Psoas muscle (tissue), 8 donors: ENCODE data around the gene VWF. TPM values are rescaled to one million over a fixed set of nuclear protein-coding genes. Genes with fewer than 3 reads are reported as not detected.

ENCODE experiments used
- ATAC-seq, 4 donors: fragments of 200-7000 bp; cut with Tn5 transposase; one replicate each; pipeline ENCODE4 v1.9.1; 2020; ENCODE audit warnings: moderate library complexity in 3 of 4, mild to moderate bottlenecking in 2 of 4
- DNase-seq, 2 donors: peaks; one replicate each; pipeline ENCODE4 v3.0.0-alpha.2; 2020
- H3K27ac ChIP-seq: fragments of 200-600 bp; one replicate; pipeline ENCODE4 v1.8.0; 2022
- H3K27me3 ChIP-seq, 3 donors: fragments of 200-600 bp in 1 of 3; one replicate each; pipeline versions ENCODE4 v1.6.1 to v1.8.0; 2013 to 2022; ENCODE audit warnings: low read length in 2 of 3, mild to moderate bottlenecking in 2 of 3, moderate library complexity in 1 of 3; ENCODE audit not compliant: insufficient read depth in 3 of 3
- H3K36me3 ChIP-seq, 2 donors: fragments of 200-600 bp in 1 of 2; one replicate each; pipeline versions ENCODE4 v1.6.1 to v1.8.0; 2013 to 2022; ENCODE audit warnings: low read depth in 1 of 2, mild to moderate bottlenecking in 1 of 2, moderate library complexity in 1 of 2; ENCODE audit not compliant: insufficient read depth in 1 of 2
- H3K4me1 ChIP-seq: fragments of 200-600 bp; one replicate; pipeline ENCODE4 v1.8.0; 2022
- H3K4me3 ChIP-seq: fragments of 200-600 bp; one replicate; pipeline ENCODE4 v1.8.0; 2022; ENCODE audit warnings: mild to moderate bottlenecking
- H3K9me3 ChIP-seq: fragments of 200-600 bp; one replicate; pipeline ENCODE4 v1.8.0; 2022
- WGBS, 3 donors: extraction: QIAGEN DNeasy Blood & Tissue Kit; methylation state at CpG; one replicate each; pipeline versions ENCODE4 v1.1.6 to v1.1.7; 2013; 5-methylcytosine and 5-hydroxymethylcytosine counted together
- intact Hi-C, 2 donors: fragments of 100-400 bp; cut with DNase I; formaldehyde crosslinking; loops; one replicate each; pipeline versions ENCODE4 v1.11.0 to v1.14.2; 2022
- polyA plus RNA-seq, 3 donors: library from polyadenylated mRNA; stranded (reverse); fragments of 200-250 nt; gene quantifications; one replicate each; pipeline ENCODE4 v1.2.3, GENCODE V29; 2013
- total RNA-seq, 4 donors: library from RNA; stranded (reverse); fragmentation: NEBNext Ultra II Directional in 2 of 4; extraction: Animal tissue kit (Norgen Biotek cat#: 25700) in 2 of 4; gene quantifications; one replicate each; pipeline versions ENCODE4 v1.2.1 to v1.2.4, GENCODE V29; 2021 to 2023
- TF ChIP-seq, protein P1 (sequence below): fragments of 200-600 bp; IDR thresholded peaks from one replicate; pipeline ENCODE4 v1.8.0; 2022; ENCODE audit warnings: antibody characterized with exemption
- donor health status: healthy with polysubstance abuse.
- donor health status: DM: no; HTN: no; CAD: no; lungs with moderate emphysema.
- donor health status: Bipolar disorder and iron deficiency.
- donor health status: healthy.
- donor health status: DM: yes; HTN: yes; CAD: no.
- donor health status: DM: no; HTN: no; CAD: no.
- donor health status: DM: no; HTN: no; CAD: no.
- donor health status: DM: yes; HTN: yes; CAD: no.

Gene VWF
- total and polyA plus RNA-seq, 7 donors: 49.6 to 206 (median 122) TPM

DNA sequence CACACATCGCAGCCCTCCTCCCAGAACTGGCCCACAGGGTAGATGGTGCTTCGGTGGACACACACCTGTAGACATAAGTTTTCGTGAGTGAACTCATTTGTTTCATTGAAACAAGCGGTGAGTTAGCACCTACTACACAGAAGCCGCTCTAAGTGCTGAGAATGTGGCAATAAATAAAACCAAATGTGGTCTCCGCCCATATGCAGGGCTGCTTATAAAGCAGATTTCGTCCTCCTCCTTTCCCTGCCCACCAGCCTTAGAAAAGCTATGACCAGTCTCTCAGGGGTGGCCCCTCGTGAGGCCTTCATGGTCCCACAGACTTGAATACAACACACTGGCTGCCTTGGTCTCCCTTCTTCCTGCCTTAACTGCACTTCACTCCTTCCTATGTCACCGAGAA, 148.3 kb downstream of the VWF start:
- no peaks in the 10 kb centered on the region for H3K4me1 ChIP-seq
- H3K9me3 ChIP-seq: no peaks in the 10 kb centered on the region
- H3K36me3 ChIP-seq: peaks cover 0 to 8% of the 10 kb centered on the region in 2 donors
- TF ChIP-seq, protein P1, sequence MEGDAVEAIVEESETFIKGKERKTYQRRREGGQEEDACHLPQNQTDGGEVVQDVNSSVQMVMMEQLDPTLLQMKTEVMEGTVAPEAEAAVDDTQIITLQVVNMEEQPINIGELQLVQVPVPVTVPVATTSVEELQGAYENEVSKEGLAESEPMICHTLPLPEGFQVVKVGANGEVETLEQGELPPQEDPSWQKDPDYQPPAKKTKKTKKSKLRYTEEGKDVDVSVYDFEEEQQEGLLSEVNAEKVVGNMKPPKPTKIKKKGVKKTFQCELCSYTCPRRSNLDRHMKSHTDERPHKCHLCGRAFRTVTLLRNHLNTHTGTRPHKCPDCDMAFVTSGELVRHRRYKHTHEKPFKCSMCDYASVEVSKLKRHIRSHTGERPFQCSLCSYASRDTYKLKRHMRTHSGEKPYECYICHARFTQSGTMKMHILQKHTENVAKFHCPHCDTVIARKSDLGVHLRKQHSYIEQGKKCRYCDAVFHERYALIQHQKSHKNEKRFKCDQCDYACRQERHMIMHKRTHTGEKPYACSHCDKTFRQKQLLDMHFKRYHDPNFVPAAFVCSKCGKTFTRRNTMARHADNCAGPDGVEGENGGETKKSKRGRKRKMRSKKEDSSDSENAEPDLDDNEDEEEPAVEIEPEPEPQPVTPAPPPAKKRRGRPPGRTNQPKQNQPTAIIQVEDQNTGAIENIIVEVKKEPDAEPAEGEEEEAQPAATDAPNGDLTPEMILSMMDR: no peak
- WGBS, 3 donors: 87 to 91% (median 88%) methylated on average over 9 of the region's 9 CpGs
- no peak for ATAC-seq
- DNase-seq: no peak
- no peak overlapping the region for H3K4me3 ChIP-seq
- intact Hi-C loops: no loop called here
- H3K27ac ChIP-seq: no peak overlapping the region
- H3K27me3 ChIP-seq: peaks cover 0 to 15% (median 3%) of the 10 kb centered on the region in 3 donors

DNA sequence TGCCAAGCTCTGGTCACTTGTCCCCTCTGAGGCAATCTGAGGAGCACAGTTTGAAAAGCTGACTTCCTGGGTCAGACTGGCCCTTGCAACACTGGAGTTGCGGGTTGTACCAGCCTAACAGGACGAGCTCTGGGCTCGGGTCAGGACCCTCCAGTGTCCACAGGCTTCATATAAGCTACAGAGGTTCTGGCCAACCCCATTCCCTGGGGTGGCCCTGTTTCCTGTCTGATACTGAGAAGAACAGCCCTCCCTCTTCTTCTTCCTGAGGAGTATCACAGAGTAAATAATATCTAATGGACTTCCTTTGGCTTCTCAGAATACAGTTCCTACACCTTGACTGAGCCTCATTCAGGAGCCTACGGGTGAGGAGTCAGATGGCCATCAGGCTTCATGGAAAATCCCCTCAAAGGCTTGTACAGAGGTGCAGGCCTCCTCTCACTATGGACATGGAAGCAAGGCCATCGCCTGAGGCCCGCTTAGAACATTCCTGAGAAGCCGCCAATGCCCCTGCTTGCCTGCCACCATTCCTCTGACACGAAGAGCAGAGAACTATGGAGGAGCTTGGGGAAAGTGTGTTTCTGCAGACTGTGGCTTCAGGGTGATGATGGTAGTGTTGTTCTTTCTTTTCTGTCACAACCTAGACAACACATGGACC, 150.9 kb downstream of the VWF start:
- no peak for ATAC-seq
- WGBS, 3 donors: 70 to 79% (median 77%) methylated on average over 8 of the region's 8 CpGs
- no peak overlapping the region for H3K27ac ChIP-seq

DNA sequence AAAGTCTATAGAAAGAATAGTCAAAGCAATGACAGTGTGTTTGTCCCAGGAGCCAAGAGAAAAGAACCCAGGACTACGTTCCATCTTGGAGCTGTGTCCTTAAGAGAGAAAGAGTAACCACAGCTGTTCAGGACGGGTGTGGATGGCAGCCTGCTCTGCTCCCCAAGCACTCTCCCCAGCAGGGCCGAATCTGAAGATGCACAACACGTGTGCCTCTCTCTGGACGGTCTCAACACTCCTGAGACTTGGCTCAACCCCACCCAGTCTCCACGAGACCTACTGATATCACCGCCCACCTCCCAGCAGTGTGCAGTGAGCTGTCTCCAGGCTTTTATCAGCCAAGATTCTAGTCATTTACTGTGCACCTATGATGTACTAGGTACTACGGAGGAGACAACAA, 152.1 kb downstream of the VWF start:
- no peaks in the 10 kb centered on the region for H3K9me3 ChIP-seq
- WGBS, 3 donors: 28 to 50% (median 42%) methylated on average over 8 of the region's 8 CpGs
- ATAC-seq (no peak), DNase-seq (no peak)
- no peak overlapping the region for H3K4me3 ChIP-seq
- intact Hi-C loops: no loop called here
- TF ChIP-seq, protein P1: no peak
- H3K27me3 ChIP-seq: peaks cover 0 to 16% (median 0%) of the 10 kb centered on the region in 3 donors
- H3K27ac ChIP-seq: no peak overlapping the region
- H3K4me1 ChIP-seq: no peaks in the 10 kb centered on the region
- H3K36me3 ChIP-seq: no peaks in the 10 kb centered on the region

More for the DNA sequence above, 150.9 kb downstream of the VWF start:
- no peak for DNase-seq
- Histone ChIP-seq H3K4me1 (no peaks in the 10 kb centered on the region), H3K27me3 (peaks cover 0 to 16% (median 0%) of the 10 kb centered on the region in 3 donors), H3K4me3 (no peak overlapping the region), H3K36me3 (no peaks in the 10 kb centered on the region), H3K9me3 (no peaks in the 10 kb centered on the region)
- TF ChIP-seq, protein P1: no peak
- intact Hi-C loops: no loop called here

DNA sequence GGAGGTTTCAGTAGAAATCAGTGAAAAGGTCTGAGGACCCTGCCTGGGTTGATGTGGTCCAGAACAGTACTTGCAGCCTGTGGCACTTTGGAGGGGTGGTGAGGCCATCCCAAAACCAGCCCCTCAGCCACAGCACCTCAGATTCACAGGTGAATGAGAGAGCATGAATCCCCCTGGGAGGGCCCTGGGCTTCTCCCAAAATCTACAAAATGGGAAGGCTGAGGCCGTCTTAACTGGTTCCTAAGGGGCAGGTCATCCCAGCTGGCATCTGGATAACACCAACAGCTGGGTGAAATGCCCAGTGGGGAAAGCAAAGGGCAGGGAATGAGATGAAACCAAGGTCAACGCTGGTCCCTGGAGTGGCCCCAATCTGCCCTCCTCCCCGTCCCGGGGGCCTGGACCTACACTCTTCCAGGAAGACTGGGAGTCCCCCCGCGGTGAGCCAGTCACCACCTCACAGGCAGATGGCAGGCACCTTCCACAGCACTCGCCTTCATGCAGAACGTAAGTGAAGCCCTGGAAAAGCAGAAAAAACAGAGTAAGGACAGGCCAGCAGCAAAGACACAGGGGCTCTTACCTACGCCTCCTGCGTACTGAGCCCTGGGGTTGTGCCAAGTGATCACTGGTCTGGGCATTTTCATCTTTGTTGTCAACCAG, 153.1 kb downstream of the VWF start:
- intact Hi-C loops: no loop called here
- ATAC-seq: no peak

More for the DNA sequence above, 153.1 kb downstream of the VWF start:
- H3K4me1 ChIP-seq: no peaks in the 10 kb centered on the region
- peaks cover 0 to 16% (median 0%) of the 10 kb centered on the region in 3 donors for H3K27me3 ChIP-seq
- no peak for DNase-seq
- no peaks in the 10 kb centered on the region for H3K36me3 ChIP-seq
- no peak overlapping the region for H3K27ac ChIP-seq
- no peak overlapping the region for H3K4me3 ChIP-seq
- WGBS, 3 donors: 81 to 85% (median 82%) methylated on average over 10 of the region's 10 CpGs
- TF ChIP-seq, protein P1: no peak
- no peaks in the 10 kb centered on the region for H3K9me3 ChIP-seq
